ENCODE results near the gene STUM.

The STUM gene

GRCh38 chr1:226581650-226582330, 33.2 kb downstream of the STUM start:
- H3K4me3 ChIP-seq (ENCODE audit: low read length): no peak overlapping the region
- no peaks in the 10 kb centered on the region for H3K36me3 ChIP-seq (replicated peaks; ENCODE audit: low read depth, low read length)
- no peaks in the 10 kb centered on the region for H4K20me1 ChIP-seq (ENCODE audit: insufficient read depth, low read length)
- no peaks in the 10 kb centered on the region for H3K9me3 ChIP-seq (ENCODE audit: insufficient read depth, low read length)
- H3K27me3 ChIP-seq (ENCODE audit: low read depth, low read length): peaks cover 4% of the 10 kb centered on the region; the same call in 1 of the 2 replicates
- no peaks in the 10 kb centered on the region for H3K4me1 ChIP-seq (ENCODE audit: low read length)
- no peak overlapping the region for H3K9ac ChIP-seq (ENCODE audit: low read length)
- H3K79me2 ChIP-seq (ENCODE audit: low read length): no peaks in the 10 kb centered on the region
- H3K4me2 ChIP-seq (ENCODE audit: low read length): no peak overlapping the region
- no peak overlapping the region for H3K27ac ChIP-seq (ENCODE audit: low read length)
- TF ChIP-seq CTCF (IDR thresholded peaks at IDR 0.05; ENCODE audit: low read depth, low read length) (no peak), EZH2phosphoT487 (IDR thresholded peaks at IDR 0.05; ENCODE audit: low read depth) (no peak)
- H2AFZ ChIP-seq (ENCODE audit: low read depth, low read length): no peak overlapping the region

- no peaks in the 10 kb centered on the region for H3K27me3 ChIP-seq (ENCODE audit: low read depth, low read length)
- H3K4me2 ChIP-seq (ENCODE audit: low read length): no peak overlapping the region
- H2AFZ ChIP-seq (ENCODE audit: low read depth, low read length): no peak overlapping the region
- no peaks in the 10 kb centered on the region for H4K20me1 ChIP-seq (ENCODE audit: insufficient read depth, low read length)
- no peak for TF ChIP-seq CTCF (IDR thresholded peaks at IDR 0.05; ENCODE audit: low read depth, low read length)
- TF ChIP-seq EZH2phosphoT487 (IDR thresholded peaks at IDR 0.05; ENCODE audit: low read depth): no peak
- no peak overlapping the region for H3K4me3 ChIP-seq (ENCODE audit: low read length)
- no peaks in the 10 kb centered on the region for H3K4me1 ChIP-seq (ENCODE audit: low read length)
- H3K27ac ChIP-seq (ENCODE audit: low read length): no peak overlapping the region
- no peaks in the 10 kb centered on the region for H3K36me3 ChIP-seq (replicated peaks; ENCODE audit: low read depth, low read length)
- no peak overlapping the region for H3K9ac ChIP-seq (ENCODE audit: low read length)
- H3K9me3 ChIP-seq (ENCODE audit: insufficient read depth, low read length): no peaks in the 10 kb centered on the region
- no peaks in the 10 kb centered on the region for H3K79me2 ChIP-seq (ENCODE audit: low read length)
These were observed 34.4 kb downstream of the STUM start for GRCh38 chr1:226582966-226583365.

- Histone ChIP-seq H3K79me2 (ENCODE audit: low read length) (no peaks in the 10 kb centered on the region), H3K4me2 (ENCODE audit: low read length) (no peak overlapping the region), H3K27ac (ENCODE audit: low read length) (no peak overlapping the region), H3K27me3 (ENCODE audit: low read depth, low read length) (no peaks in the 10 kb centered on the region), H3K9ac (ENCODE audit: low read length) (no peak overlapping the region), H4K20me1 (ENCODE audit: insufficient read depth, low read length) (no peaks in the 10 kb centered on the region), H3K4me1 (ENCODE audit: low read length) (no peaks in the 10 kb centered on the region), H3K9me3 (ENCODE audit: insufficient read depth, low read length) (no peaks in the 10 kb centered on the region), H3K4me3 (ENCODE audit: low read length) (no peak overlapping the region), H3K36me3 (replicated peaks; ENCODE audit: low read depth, low read length) (no peaks in the 10 kb centered on the region), H2AFZ (ENCODE audit: low read depth, low read length) (no peak overlapping the region)
- TF ChIP-seq EZH2phosphoT487 (IDR thresholded peaks at IDR 0.05; ENCODE audit: low read depth) (no peak), CTCF (IDR thresholded peaks at IDR 0.05; ENCODE audit: low read depth, low read length) (no peak)
These were observed 35.6 kb downstream of the STUM start for GRCh38 chr1:226584164-226584563.

- Histone ChIP-seq H3K9ac (ENCODE audit: low read length) (no peak overlapping the region), H3K4me2 (ENCODE audit: low read length) (no peak overlapping the region), H3K4me3 (ENCODE audit: low read length) (no peak overlapping the region)
These were observed 37.6 kb downstream of the STUM start for GRCh38 chr1:226586116-226586515.

More at GRCh38 chr1:226586116-226586515, 37.6 kb downstream of the STUM start:
- H3K9me3 ChIP-seq (ENCODE audit: insufficient read depth, low read length): no peaks in the 10 kb centered on the region
- H3K27me3 ChIP-seq (ENCODE audit: low read depth, low read length): no peaks in the 10 kb centered on the region
- no peak overlapping the region for H2AFZ ChIP-seq (ENCODE audit: low read depth, low read length)
- no peak overlapping the region for H3K27ac ChIP-seq (ENCODE audit: low read length)
- H4K20me1 ChIP-seq (ENCODE audit: insufficient read depth, low read length): no peaks in the 10 kb centered on the region
- TF ChIP-seq EZH2phosphoT487 (IDR thresholded peaks at IDR 0.05; ENCODE audit: low read depth) (no peak), CTCF (IDR thresholded peaks at IDR 0.05; ENCODE audit: low read depth, low read length) (no peak)
- H3K4me1 ChIP-seq (ENCODE audit: low read length): no peaks in the 10 kb centered on the region
- no peaks in the 10 kb centered on the region for H3K79me2 ChIP-seq (ENCODE audit: low read length)
- no peaks in the 10 kb centered on the region for H3K36me3 ChIP-seq (replicated peaks; ENCODE audit: low read depth, low read length)

Measured in OCI-LY3 (cell line).